HG03025 (cell line): Measurements from ENCODE around the gene ERFE.

Experiments used
- ATAC-seq: cut with Tn5 transposase; IDR thresholded peaks from one replicate; pipeline ENCODE4 v1.9.1; 2021; ENCODE audit warnings: mild to moderate bottlenecking, moderate library complexity; ENCODE audit not compliant: unreplicated experiment, low FRiP score

ERFE gene

GRCh38 chr2:238125127-238125885 is 33.5 kb upstream of the ERFE start:
- no peak for ATAC-seq

GRCh38 chr2:238126338-238126737 is 32.4 kb upstream of the ERFE start:
- no peak for ATAC-seq

- ATAC-seq, result no peak
These were observed 32.0 kb upstream of the ERFE start for GRCh38 chr2:238126775-238127164.

GRCh38 chr2:238127165-238128060 is 31.4 kb upstream of the ERFE start:
- ATAC-seq, result no peak

- ATAC-seq, result no peak
These were observed 30.7 kb upstream of the ERFE start for GRCh38 chr2:238128061-238128440.

GRCh38 chr2:238128534-238129001 is 30.2 kb upstream of the ERFE start:
- no peak for ATAC-seq

- no peak for ATAC-seq
These were observed 29.4 kb upstream of the ERFE start for GRCh38 chr2:238129166-238130010.

GRCh38 chr2:238130111-238130695 is 28.6 kb upstream of the ERFE start:
- ATAC-seq, result no peak

GRCh38 chr2:238130696-238131628 is 27.8 kb upstream of the ERFE start:
- ATAC-seq, result no peak

GRCh38 chr2:238131761-238132462 is 26.9 kb upstream of the ERFE start:
- ATAC-seq, result no peak

- no peak for ATAC-seq
These were observed 26.0 kb upstream of the ERFE start for GRCh38 chr2:238132463-238133450.

- no peak for ATAC-seq
These were observed 25.0 kb upstream of the ERFE start for GRCh38 chr2:238133499-238134392.

- ATAC-seq, result no peak
These were observed 24.4 kb upstream of the ERFE start for GRCh38 chr2:238134393-238134785.

- ATAC-seq, result no peak
These were observed 23.1 kb upstream of the ERFE start for GRCh38 chr2:238135601-238136150.

- ATAC-seq, result no peak
These were observed 21.8 kb upstream of the ERFE start for GRCh38 chr2:238136820-238137537.

GRCh38 chr2:238137885-238138284 is 20.9 kb upstream of the ERFE start:
- ATAC-seq, result no peak
